ENCODE results near the gene TMEM87B.

DNA sequence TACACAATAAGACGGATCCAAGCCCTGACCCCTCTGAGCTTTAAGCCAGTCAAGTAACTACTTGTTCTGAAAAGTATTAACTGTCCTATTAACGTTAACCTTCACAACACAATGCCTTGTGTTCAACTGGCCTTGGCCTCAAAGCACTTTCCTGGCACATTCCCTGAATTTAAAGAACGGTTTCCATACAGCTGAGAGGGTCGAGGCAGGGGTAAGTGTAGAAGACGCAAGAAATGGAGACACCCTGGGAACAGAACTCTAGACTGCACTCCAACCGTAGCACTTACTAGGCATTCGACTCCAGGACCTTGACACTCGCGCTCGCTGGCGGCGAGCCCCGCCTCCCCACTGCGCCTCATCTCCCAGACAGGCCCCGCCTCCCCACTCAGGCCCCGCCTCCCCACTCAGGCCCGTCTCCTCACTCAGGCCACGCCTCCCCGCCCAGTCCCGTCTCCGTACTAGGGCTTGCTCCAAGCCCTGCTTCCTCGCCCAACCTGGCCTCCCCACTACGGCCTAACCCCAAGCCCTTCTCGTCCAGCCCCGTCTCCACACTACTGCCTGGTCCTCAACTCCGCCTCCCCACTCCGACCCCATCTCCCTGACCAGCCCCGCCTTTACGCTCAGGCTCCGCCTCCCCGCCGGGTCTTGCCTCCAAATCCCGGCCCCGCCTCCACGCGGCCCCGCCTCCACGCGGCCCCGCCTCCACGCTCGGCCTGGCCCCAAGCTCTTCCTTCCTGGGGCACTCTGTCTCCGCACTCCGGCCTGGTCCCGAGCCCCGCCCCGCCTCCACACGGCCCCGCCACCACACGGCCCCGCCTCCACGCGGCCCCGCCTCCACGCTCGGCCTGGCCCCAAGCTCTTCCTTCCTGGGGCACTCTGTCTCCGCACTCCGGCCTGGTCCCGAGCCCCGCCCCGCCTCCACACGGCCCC is 887 bp upstream of the TMEM87B start:
- TF ChIP-seq, protein P1, sequence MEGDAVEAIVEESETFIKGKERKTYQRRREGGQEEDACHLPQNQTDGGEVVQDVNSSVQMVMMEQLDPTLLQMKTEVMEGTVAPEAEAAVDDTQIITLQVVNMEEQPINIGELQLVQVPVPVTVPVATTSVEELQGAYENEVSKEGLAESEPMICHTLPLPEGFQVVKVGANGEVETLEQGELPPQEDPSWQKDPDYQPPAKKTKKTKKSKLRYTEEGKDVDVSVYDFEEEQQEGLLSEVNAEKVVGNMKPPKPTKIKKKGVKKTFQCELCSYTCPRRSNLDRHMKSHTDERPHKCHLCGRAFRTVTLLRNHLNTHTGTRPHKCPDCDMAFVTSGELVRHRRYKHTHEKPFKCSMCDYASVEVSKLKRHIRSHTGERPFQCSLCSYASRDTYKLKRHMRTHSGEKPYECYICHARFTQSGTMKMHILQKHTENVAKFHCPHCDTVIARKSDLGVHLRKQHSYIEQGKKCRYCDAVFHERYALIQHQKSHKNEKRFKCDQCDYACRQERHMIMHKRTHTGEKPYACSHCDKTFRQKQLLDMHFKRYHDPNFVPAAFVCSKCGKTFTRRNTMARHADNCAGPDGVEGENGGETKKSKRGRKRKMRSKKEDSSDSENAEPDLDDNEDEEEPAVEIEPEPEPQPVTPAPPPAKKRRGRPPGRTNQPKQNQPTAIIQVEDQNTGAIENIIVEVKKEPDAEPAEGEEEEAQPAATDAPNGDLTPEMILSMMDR (IDR thresholded peaks at IDR 0.05; ENCODE audit: low read length), result no peak
- TF ChIP-seq EZH2phosphoT487 (IDR thresholded peaks at IDR 0.05; ENCODE audit: low read length), result no peak

All from MM.1S (cell line).